HUES48 (cell line): ENCODE results near the gene IL1RAPL2.

Experiments used
- H3K27ac ChIP-seq: one replicate; pipeline ENCODE4 v1.7.0; 2013; ENCODE audit warnings: low read depth, low read length, inconsistent platforms
- H3K27me3 ChIP-seq: 2 replicates; pipeline ENCODE4 v1.6.1; 2013; ENCODE audit warnings: mild to moderate bottlenecking, low read length; ENCODE audit not compliant: control insufficient read depth, insufficient read depth
- H3K36me3 ChIP-seq: 2 replicates; pipeline ENCODE4 v1.6.1; 2013; ENCODE audit warnings: low read length; ENCODE audit not compliant: control insufficient read depth, insufficient read depth
- H3K4me1 ChIP-seq: 2 replicates; pipeline ENCODE4 v1.6.1; 2013; ENCODE audit warnings: mild to moderate bottlenecking, low read length; ENCODE audit not compliant: control insufficient read depth, insufficient read depth
- H3K4me3 ChIP-seq: 2 replicates; pipeline ENCODE4 v1.5.1; 2013; ENCODE audit warnings: mild to moderate bottlenecking, low read depth, low read length
- H3K9ac ChIP-seq: 2 replicates; pipeline ENCODE4 v1.6.1; 2013; ENCODE audit warnings: mild to moderate bottlenecking, low read depth, low read length, moderate library complexity
- H3K9me3 ChIP-seq: 2 replicates; pipeline ENCODE4 v1.6.1; 2013; ENCODE audit warnings: low read length; ENCODE audit not compliant: control insufficient read depth, insufficient read depth

The IL1RAPL2 gene

GRCh38 chrX:104922206-104922621 is 356.2 kb downstream of the IL1RAPL2 start:
- Histone ChIP-seq H3K27ac (no peak overlapping the region), H3K9me3 (no peaks in the 10 kb centered on the region), H3K27me3 (no peaks in the 10 kb centered on the region), H3K9ac (no peak overlapping the region), H3K4me1 (no peaks in the 10 kb centered on the region), H3K36me3 (no peaks in the 10 kb centered on the region), H3K4me3 (no peak overlapping the region)

DNA sequence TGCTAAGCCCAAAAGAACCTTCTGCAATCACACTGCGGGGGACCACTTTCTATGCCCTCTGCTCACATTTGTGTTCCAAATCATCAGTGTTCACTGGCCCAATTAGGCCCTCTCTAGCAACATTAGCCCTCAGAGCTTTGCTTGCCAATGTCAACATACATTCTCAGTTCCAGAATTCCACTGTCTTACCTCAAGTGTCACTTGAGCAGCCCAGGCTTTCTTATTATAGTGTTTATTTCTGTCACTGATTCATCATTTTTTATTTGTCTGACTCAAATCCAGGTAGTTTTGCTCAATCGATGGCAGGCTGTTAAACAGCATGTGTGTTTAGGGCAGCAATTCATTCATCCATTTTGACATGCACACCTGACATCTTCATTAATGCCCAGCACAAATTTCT is 363.3 kb downstream of the IL1RAPL2 start:
- no peaks in the 10 kb centered on the region for H3K27me3 ChIP-seq
- no peaks in the 10 kb centered on the region for H3K9me3 ChIP-seq
- no peaks in the 10 kb centered on the region for H3K4me1 ChIP-seq
- H3K4me3 ChIP-seq = no peak overlapping the region
- no peak overlapping the region for H3K27ac ChIP-seq
- H3K36me3 ChIP-seq = no peaks in the 10 kb centered on the region
- no peak overlapping the region for H3K9ac ChIP-seq

GRCh38 chrX:104935581-104935980 is 369.6 kb downstream of the IL1RAPL2 start:
- H3K4me3 ChIP-seq = no peak overlapping the region
- no peaks in the 10 kb centered on the region for H3K9me3 ChIP-seq
- H3K36me3 ChIP-seq = no peaks in the 10 kb centered on the region
- no peaks in the 10 kb centered on the region for H3K4me1 ChIP-seq
- no peak overlapping the region for H3K27ac ChIP-seq
- no peak overlapping the region for H3K9ac ChIP-seq
- no peaks in the 10 kb centered on the region for H3K27me3 ChIP-seq

- no peaks in the 10 kb centered on the region for H3K36me3 ChIP-seq
- no peaks in the 10 kb centered on the region for H3K27me3 ChIP-seq
- H3K4me1 ChIP-seq = peaks cover 4% of the 10 kb centered on the region; the same call in 1 of the 2 replicates
- H3K9ac ChIP-seq = no peak overlapping the region
- H3K27ac ChIP-seq = no peak overlapping the region
- H3K4me3 ChIP-seq = no peak overlapping the region
- H3K9me3 ChIP-seq = no peaks in the 10 kb centered on the region
Measured at GRCh38 chrX:104953251-104953650, 387.3 kb downstream of the IL1RAPL2 start.

GRCh38 chrX:104961926-104962325 is 395.9 kb downstream of the IL1RAPL2 start:
- H3K27ac ChIP-seq = no peak overlapping the region
- H3K9me3 ChIP-seq = no peaks in the 10 kb centered on the region
- H3K9ac ChIP-seq = no peak overlapping the region
- no peak overlapping the region for H3K4me3 ChIP-seq
- H3K36me3 ChIP-seq = no peaks in the 10 kb centered on the region
- H3K4me1 ChIP-seq = peaks cover 19% of the 10 kb centered on the region
- peaks cover 4% of the 10 kb centered on the region for H3K27me3 ChIP-seq

DNA sequence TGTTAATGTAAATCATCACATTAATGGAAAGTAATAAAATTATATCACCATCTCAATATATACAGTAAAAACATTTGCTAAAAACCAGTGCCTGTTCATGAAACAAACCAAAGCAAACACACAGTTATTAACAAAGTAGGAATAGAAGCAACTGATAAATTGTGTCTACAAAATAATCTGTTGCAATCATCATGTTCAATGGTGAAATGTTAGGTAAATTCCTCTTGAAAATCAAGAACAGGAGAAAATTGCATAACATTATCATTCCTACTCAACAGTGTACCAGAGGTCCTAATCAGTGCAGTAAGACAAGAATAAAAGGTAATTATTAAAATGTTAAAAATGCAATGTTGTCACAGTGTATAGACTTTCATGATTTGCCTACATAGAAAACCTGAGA is 402.2 kb downstream of the IL1RAPL2 start:
- Histone ChIP-seq H3K4me1 (no peaks in the 10 kb centered on the region), H3K9me3 (no peaks in the 10 kb centered on the region)

DNA sequence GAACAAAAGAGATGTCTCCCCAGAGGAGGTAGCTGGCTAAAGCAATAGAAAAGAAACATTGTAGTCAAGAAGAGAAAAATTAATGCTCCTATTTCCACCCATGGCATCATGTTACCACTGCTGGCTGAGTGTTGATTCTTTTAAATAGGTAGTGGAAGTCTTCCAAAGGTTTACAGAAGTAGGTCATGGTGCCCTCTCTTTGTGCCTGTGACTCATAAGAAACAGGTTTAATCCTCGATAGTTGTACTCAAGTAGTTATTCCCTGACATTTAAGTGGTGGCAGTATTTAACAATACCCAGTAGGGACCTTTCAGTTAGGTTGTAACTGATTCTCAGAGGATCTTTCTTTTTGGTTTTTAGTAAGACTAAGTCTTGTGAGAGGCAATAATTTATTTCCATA is 406.7 kb downstream of the IL1RAPL2 start:
- Histone ChIP-seq H3K27me3 (no peaks in the 10 kb centered on the region), H3K27ac (no peak overlapping the region), H3K4me3 (no peak overlapping the region), H3K36me3 (no peaks in the 10 kb centered on the region), H3K4me1 (no peaks in the 10 kb centered on the region), H3K9ac (no peak overlapping the region), H3K9me3 (no peaks in the 10 kb centered on the region)

More for the DNA sequence above, 402.2 kb downstream of the IL1RAPL2 start:
- no peaks in the 10 kb centered on the region; the same call in 1 of the 2 replicates for H3K27me3 ChIP-seq
- H3K36me3 ChIP-seq = no peaks in the 10 kb centered on the region
- H3K27ac ChIP-seq = no peak overlapping the region
- H3K9ac ChIP-seq = no peak overlapping the region
- H3K4me3 ChIP-seq = no peak overlapping the region

- Histone ChIP-seq H3K36me3 (no peaks in the 10 kb centered on the region), H3K27me3 (no peaks in the 10 kb centered on the region), H3K9ac (no peak overlapping the region), H3K4me3 (no peak overlapping the region), H3K4me1 (no peaks in the 10 kb centered on the region), H3K9me3 (no peaks in the 10 kb centered on the region), H3K27ac (no peak overlapping the region)
Measured at GRCh38 chrX:104987063-104987462, 421.1 kb downstream of the IL1RAPL2 start.

GRCh38 chrX:104988038-104988437 is 422.0 kb downstream of the IL1RAPL2 start:
- H3K9ac ChIP-seq = no peak overlapping the region
- H3K27ac ChIP-seq = no peak overlapping the region
- no peaks in the 10 kb centered on the region for H3K9me3 ChIP-seq
- H3K4me3 ChIP-seq = no peak overlapping the region
- no peaks in the 10 kb centered on the region for H3K36me3 ChIP-seq
- no peaks in the 10 kb centered on the region for H3K27me3 ChIP-seq
- H3K4me1 ChIP-seq = no peaks in the 10 kb centered on the region

DNA sequence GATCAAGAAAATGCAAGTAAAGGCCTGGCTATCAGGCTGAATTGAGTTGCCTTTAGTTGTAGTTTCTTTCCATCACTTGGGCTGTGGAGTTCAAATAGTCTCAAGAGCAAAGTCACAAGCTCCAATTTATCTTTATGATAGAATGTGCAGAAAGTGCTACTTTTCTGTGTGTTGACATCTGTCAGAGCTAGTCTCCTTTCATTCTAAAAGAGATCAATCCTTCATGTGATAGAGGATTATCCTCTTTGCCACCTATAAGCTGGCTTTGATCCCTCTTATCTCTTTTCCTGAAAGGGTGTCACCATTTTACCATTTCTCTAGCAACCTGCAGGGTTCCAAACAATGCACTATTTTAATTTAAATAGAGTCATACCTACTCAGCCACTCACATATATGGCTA is 429.5 kb downstream of the IL1RAPL2 start:
- Histone ChIP-seq H3K9ac (no peak overlapping the region), H3K27me3 (peaks cover 13% of the 10 kb centered on the region), H3K9me3 (no peaks in the 10 kb centered on the region), H3K4me1 (peaks cover 16% of the 10 kb centered on the region), H3K27ac (no peak overlapping the region), H3K4me3 (no peak overlapping the region), H3K36me3 (no peaks in the 10 kb centered on the region)

- Histone ChIP-seq H3K9me3 (no peaks in the 10 kb centered on the region; the same call in 1 of the 2 replicates), H3K4me3 (no peak overlapping the region), H3K9ac (no peak overlapping the region), H3K27ac (no peak overlapping the region), H3K36me3 (no peaks in the 10 kb centered on the region), H3K27me3 (no peaks in the 10 kb centered on the region), H3K4me1 (peaks cover 7% of the 10 kb centered on the region)
Measured at GRCh38 chrX:105006103-105006502, 440.1 kb downstream of the IL1RAPL2 start.

DNA sequence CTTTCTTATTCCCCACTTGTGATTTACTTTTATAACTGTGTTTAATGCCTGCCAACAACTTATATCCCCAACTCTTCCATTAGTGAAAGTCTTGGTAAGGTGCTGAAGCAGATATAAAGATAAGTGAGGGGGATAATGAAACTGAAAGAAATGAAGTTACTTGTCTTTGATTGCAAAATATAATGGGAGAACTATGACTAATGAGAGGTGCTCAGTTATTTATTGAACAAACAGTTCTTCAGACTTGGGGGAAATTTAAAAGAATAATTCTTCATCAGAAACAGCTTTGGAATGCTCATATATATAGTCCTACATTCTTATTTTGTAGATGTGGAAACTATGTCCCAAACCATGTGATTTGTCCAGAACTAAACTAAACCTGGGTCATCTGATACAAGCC is 441.0 kb downstream of the IL1RAPL2 start:
- Histone ChIP-seq H3K27ac (no peak overlapping the region), H3K4me3 (no peak overlapping the region), H3K9me3 (no peaks in the 10 kb centered on the region; the same call in 1 of the 2 replicates), H3K4me1 (no peaks in the 10 kb centered on the region; the same call in 1 of the 2 replicates), H3K27me3 (no peaks in the 10 kb centered on the region), H3K36me3 (no peaks in the 10 kb centered on the region), H3K9ac (no peak overlapping the region)
